CD4-positive, alpha-beta T cell treated with Interleukin-2 at 100 ng/mL for 4 hours (primary cell): ENCODE data around the gene RARB.

Experiments used
- DNase-seq: peaks from one replicate; pipeline ENCODE4 v3.0.0-alpha.2; 2020; ENCODE audit warnings: low spot score

The RARB gene

GRCh38 chr3:25610167-25610566, 182.1 kb downstream of the RARB start:
- DNase-seq = no peak

- no peak for DNase-seq
Measured at GRCh38 chr3:25610779-25611178, 182.7 kb downstream of the RARB start.

GRCh38 chr3:25611193-25611592, 183.1 kb downstream of the RARB start:
- DNase-seq = no peak

- no peak for DNase-seq
Measured at GRCh38 chr3:25618028-25618427, 190.0 kb downstream of the RARB start.

GRCh38 chr3:25619382-25619781, 191.3 kb downstream of the RARB start:
- no peak for DNase-seq

- no peak for DNase-seq
Measured at GRCh38 chr3:25620493-25620892, 192.4 kb downstream of the RARB start.

- no peak for DNase-seq
Measured at GRCh38 chr3:25621087-25621486, 193.0 kb downstream of the RARB start.

GRCh38 chr3:25631989-25632388, 203.9 kb downstream of the RARB start:
- no peak for DNase-seq

- no peak for DNase-seq
Measured at GRCh38 chr3:25633919-25634318, 205.9 kb downstream of the RARB start.

GRCh38 chr3:25635038-25635437, 207.0 kb downstream of the RARB start:
- no peak for DNase-seq
